NCI-H2227 (cell line): ENCODE data around the gene STAMBPL1.

Experiments used
- DNase-seq: peaks from one replicate; lab custom pipeline; 2025; ENCODE audit not compliant: unreplicated experiment; lab: John Stamatoyannopoulos, UW

Gene STAMBPL1

GRCh38 chr10:88946965-88947590, 67.0 kb downstream of the STAMBPL1 start:
- no peak for DNase-seq

DNA sequence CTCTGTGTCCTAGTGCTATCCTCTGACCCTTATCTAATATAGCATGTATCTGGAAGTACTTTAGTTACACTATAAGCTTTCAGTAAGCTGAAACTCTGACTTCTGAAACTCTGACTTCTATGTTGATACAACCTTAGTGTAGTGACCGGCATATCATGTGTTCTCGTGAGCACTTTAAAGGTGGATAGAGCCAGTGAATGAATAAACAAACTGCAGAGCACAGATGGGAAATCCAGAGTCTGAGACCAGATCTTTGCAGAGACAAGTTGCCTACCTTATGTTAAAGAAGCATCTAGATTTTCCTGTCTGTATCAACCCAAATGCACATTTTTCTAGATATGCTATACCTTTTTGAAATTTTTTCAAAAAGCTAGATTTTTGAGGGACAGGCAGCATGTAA, 69.0 kb downstream of the STAMBPL1 start:
- DNase-seq = no peak

DNA sequence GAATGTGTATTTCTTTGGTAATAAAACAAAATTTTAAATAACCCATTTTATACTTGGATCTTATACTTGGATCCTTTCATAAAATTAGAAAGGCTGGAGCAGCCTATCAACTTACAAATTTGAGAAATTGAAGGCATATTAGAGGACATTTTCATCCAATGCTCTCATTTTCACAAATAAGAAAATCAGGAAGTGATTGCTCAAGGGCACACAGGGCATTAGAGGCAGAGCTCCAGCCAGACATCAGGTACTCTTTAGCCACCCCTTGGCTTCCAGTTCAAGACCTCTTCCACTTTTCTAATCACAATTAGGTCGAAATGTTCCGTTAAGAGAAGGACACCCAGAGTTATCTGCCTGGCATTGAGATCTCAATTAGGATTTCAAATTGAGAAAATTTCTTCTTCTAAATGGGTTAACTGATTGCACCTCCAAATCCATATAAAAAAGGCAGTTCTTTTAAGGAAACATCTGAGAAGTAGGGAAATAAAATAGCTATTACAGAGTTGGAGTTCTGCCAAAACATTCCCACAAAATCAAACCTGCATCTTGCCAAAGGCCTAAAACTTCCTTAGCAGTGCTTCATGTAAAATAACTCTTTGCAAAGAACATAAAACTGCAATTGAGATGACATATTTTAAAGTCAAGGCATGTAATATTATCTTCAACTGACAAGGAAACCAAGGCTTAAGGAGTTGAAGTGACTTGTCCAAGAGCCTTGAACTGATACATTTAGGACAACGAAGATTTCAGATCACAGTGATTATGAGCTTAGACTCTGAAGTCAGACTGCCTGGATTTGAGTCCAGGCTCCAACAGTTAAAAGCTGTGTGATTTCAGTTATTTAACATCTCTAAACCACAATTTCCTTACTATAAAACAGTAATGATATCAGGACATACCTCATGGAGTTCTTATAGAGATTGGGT, 70.1 kb downstream of the STAMBPL1 start:
- no peak for DNase-seq

DNA sequence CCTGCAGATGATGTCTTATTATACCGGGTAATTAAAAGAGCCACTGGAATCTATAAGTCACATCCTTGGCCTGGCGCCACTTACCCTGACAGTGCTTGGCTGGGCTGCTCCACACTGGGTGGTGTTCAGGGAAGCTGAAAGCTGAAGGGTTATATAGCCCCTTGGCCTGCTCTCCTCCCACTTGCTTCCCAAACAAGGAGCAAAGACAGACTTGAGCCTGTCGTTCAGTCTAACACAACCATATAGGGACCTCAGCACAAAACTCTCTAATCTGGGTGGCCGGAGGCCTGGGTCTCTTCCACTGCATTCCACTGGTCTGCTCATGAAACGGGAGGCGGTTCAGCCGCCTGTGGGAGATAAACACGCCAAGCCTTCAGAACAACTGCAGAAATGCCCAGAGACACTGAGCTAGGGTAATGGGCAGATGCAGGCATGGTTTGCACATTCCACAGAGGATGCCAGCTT, 72.6 kb downstream of the STAMBPL1 start, which contains the start of gene ACTA2:
ACTA2 (minus strand) TSS at position 127 of the 465 bp plus-strand sequence. CDS start 3,843 bp downstream, outside the sequence.
- no peak for DNase-seq

- no peak for DNase-seq
Measured at GRCh38 chr10:88953662-88954061, 73.6 kb downstream of the STAMBPL1 start.

GRCh38 chr10:88954458-88955083, 74.5 kb downstream of the STAMBPL1 start:
- DNase-seq = no peak

- DNase-seq = no peak
Measured at GRCh38 chr10:88957381-88957780, 77.3 kb downstream of the STAMBPL1 start.

- DNase-seq = no peak
Measured at GRCh38 chr10:88958721-88959120, 78.7 kb downstream of the STAMBPL1 start.

DNA sequence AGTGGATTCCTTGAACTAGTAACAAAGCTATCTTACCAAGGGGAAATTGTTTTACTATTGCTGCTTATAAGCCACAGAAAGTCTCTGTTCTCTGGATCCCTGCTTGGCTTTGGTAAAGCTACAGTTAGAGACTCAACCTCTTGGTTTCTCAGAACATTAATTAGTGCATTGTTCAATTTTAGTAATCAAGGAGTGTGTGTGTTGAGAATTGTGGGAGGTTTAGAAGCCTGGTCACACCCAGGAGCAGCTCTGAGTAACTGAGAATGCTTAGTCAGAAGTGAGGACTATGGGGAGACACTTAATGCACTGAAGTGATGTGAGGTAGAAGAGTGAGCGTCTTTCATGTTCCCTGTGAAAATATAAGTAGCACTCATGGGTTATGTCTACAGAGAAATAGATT, 80.8 kb downstream of the STAMBPL1 start:
- DNase-seq = no peak

GRCh38 chr10:88961266-88961665, 81.2 kb downstream of the STAMBPL1 start:
- DNase-seq = no peak

DNA sequence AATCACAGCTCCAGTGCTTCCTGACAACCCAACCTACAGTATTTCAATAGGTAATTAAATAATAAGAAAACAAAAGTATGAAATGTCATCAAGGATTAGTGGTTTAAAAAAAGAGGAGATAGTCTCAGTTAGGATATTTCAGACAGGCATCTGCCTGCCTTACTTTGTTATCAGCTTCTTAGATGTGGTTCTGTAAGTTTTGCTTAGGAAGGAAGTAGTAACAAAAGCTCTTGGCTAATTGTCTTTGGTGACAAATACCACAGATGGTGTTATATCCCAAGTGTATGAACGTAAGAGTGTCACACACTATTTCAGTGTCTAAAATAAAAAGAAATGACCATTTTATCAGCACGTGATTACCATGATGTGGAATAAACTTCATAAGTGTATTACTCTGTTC, 82.3 kb downstream of the STAMBPL1 start:
- DNase-seq = no peak

- no peak for DNase-seq
Measured at GRCh38 chr10:88963318-88963717, 83.3 kb downstream of the STAMBPL1 start.

DNA sequence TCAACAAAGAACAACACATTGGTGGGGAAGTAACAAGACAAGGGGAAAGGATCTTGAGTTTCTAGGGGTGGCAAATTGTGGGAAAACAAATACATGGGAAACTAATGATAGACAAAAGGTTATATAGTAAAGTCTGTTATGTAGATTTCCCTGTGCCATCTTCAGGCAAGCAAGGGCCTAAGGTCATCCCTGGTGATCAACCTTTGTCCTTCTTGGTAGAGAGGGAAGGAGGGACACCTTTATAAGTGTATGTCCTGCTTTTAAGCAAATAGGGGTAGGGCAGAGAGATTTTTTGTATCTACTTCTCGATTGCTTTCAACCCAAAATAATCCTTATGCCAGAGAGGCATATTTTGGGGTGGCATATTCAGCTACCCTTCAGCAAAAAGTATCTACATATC, 84.3 kb downstream of the STAMBPL1 start:
- no peak for DNase-seq

- no peak for DNase-seq
Measured at GRCh38 chr10:88964869-88965415, 84.9 kb downstream of the STAMBPL1 start.

- no peak for DNase-seq
Measured at GRCh38 chr10:88966797-88967196, 86.8 kb downstream of the STAMBPL1 start.

DNA sequence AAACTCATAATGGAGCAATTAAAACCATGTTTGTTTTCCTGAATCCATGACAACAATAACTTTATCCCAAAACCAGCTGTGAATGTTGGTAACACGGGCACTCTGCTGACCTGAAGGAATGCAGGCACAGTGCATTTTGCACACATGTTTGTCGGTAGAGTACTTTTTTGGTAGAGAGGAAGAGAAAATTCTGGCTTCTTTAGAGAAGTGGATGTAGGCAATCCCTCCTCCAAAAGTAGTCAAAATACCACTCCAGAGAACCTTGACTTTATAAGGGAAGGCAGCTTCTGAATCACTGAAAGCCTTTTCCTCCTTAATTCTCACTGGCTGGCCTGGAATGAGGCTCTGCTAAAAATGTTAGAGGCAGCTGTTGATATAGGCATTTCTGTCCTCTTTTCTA, 88.3 kb downstream of the STAMBPL1 start:
- no peak for DNase-seq

DNA sequence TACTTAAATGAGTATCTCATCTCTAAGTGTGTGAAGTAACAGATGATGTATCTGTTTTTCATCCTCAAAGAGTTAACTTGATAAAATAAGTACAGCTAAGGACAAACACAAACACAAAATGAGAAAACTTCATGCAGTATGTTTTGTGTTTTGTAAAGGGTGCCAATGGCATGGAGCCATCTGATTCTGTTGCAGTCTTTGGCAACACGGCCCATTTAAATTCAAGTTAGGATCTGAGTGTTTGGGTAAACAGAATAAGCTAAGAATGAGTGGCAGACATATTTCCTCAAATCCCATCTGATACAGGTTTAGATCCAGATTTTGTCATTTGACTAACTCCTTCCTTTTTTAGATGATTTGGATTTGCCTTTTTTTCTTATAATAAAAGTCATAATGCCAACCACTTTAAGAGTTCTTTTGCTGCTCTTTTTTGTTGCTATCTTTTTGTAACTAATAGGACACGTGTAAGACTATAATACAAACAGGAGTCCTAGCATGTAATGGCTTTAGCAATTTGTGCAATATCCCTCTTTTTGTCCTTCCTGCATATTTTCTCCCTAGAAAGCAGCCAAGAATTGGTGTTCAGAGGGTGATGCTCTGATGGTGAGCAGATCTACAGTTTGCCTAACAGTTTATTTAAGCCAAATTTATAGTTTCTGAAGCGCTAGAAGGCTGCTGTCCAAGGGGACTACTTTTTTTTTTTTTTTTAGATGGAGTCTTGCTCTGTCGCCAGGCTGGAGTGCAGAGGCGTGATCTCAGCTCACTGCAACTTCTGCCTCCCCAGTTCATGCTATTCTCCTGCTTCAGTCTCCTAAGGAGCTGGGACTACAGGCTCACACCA, 91.4 kb downstream of the STAMBPL1 start:
- no peak for DNase-seq
